ENCODE results near the gene DNAH2. TPM values are rescaled to one million over a fixed set of nuclear protein-coding genes. Genes with fewer than 3 reads are reported as not detected.
A peak's percentile ranks its signal among the peaks of the same experiment; 100 is the strongest.

The DNAH2 gene
- total and polyA plus RNA-seq, 2 experiments from 2014 or later: 0.38 TPM; not detected in 1

- TF ChIP-seq ZNF462 (CRISPR knock-in tag; IDR thresholded peaks at IDR 0.05) (no peak), ZNF331 (CRISPR knock-in tag; IDR thresholded peaks at IDR 0.05; ENCODE audit: low read depth) (no peak), EZH2phosphoT487 (IDR thresholded peaks at IDR 0.05; ENCODE audit: unreplicated experiment) (no peak)
These were observed 42.6 kb upstream of the DNAH2 start (continued) for GRCh38 chr17:7674934-7675333.

- peaks cover 6% of the 10 kb centered on the region for H4K20me1 ChIP-seq (replicated peaks; ENCODE audit: insufficient read depth)
- H3K9me2 ChIP-seq (ENCODE audit: insufficient read depth): no peaks in the 10 kb centered on the region
- H3K27ac ChIP-seq (ENCODE audit: low read depth): peak overlapping the region; percentile 60
- ATAC-seq (peak; percentile 70), DNase-seq (ENCODE audit: low spot score) (peak; percentile 76)
- Mint-ChIP-seq H3K9me3 (peaks cover 9% of the 10 kb centered on the region), H3K27ac (peak overlapping the region; percentile 95), H3K27me3 (ENCODE audit: insufficient read depth, low read depth, poor library complexity) (peaks cover 19% of the 10 kb centered on the region), H3K4me1 (peaks cover 46% of the 10 kb centered on the region), H3K36me3 (ENCODE audit: low read depth) (peaks cover 49% of the 10 kb centered on the region), H3K4me3 (peak overlapping the region; percentile 55)
- no peak overlapping the region for H2AFZ ChIP-seq
- H3K27me3 ChIP-seq (ENCODE audit: insufficient read depth): no peaks in the 10 kb centered on the region
- TF ChIP-seq CREB1 (CRISPR knock-in tag; IDR thresholded peaks at IDR 0.05; ENCODE audit: low read depth): no peak
- no peak for TF ChIP-seq ZNF331 (CRISPR knock-in tag; IDR thresholded peaks at IDR 0.05; ENCODE audit: low read depth)
- TF ChIP-seq JUNB (IDR thresholded peaks at IDR 0.05; ENCODE audit: unreplicated experiment): no peak
- no peak for TF ChIP-seq NANOG (IDR thresholded peaks at IDR 0.05; ENCODE audit: borderline replicate concordance)
- no peak for TF ChIP-seq ZNF462 (CRISPR knock-in tag; IDR thresholded peaks at IDR 0.05)
- no peak for TF ChIP-seq EZH2 (IDR thresholded peaks at IDR 0.05; ENCODE audit: low read depth, unreplicated experiment)
- H3F3A ChIP-seq (replicated peaks; ENCODE audit: low read depth): peaks cover 35% of the 10 kb centered on the region
- H3K4me1 ChIP-seq (ENCODE audit: insufficient read depth): peaks cover 37% of the 10 kb centered on the region
- peak overlapping the region; percentile 12 for H3K4me2 ChIP-seq
- peaks cover 37% of the 10 kb centered on the region for H3K36me3 ChIP-seq (ENCODE audit: insufficient read depth)
- H3K79me2 ChIP-seq (replicated peaks; ENCODE audit: insufficient read depth): peaks cover 43% of the 10 kb centered on the region
- H3K4me3 ChIP-seq: peak overlapping the region; percentile 9
These were observed 41.0 kb upstream of the DNAH2 start for GRCh38 chr17:7676533-7676932.

All from GM23338 (cell line).